ENCODE measurements around the gene PPT2.

- TF ChIP-seq POLR2A (IDR thresholded peaks at IDR 0.05): no peak
- TF ChIP-seq CTCF (IDR thresholded peaks at IDR 0.05): no peak
These were observed 44.9 kb downstream of the PPT2 start for GRCh38 chr6:32198866-32199265.

Data from uterus (tissue), 2 donors.